SK-N-MC (cell line): ENCODE results near the gene DUSP22.
A peak's percentile ranks its signal among the peaks of the same experiment; 100 is the strongest.

Experiments used
- DNase-seq: peaks from one replicate; pipeline ENCODE4 v3.0.0-alpha.2; 2011; ENCODE audit warnings: low read depth, low spot score
- H3K27ac ChIP-seq: fragments of 200-600 bp; sonication (generic); 2 replicates; pipeline ENCODE4 v1.5.1; 2016; ENCODE audit warnings: mixed run types
- H3K36me3 ChIP-seq: fragments of 200-600 bp; sonication (generic); 2 replicates; pipeline ENCODE4 v1.6.1; 2017; ENCODE audit warnings: antibody characterized with exemption, low read length, mixed read lengths; ENCODE audit not compliant: insufficient read depth
- H3K4me3 ChIP-seq: fragments of 200-600 bp; sonication (generic); 2 replicates; pipeline ENCODE4 v1.5.1; 2016
- H3K9ac ChIP-seq: fragments of 200-600 bp; sonication (generic); 2 replicates; pipeline ENCODE4 v1.8.0; 2017; ENCODE audit warnings: mixed run types, mixed read lengths; ENCODE audit not compliant: insufficient read length
- H3K9me3 ChIP-seq: fragments of 200-600 bp; sonication (generic); 2 replicates; pipeline ENCODE4 v1.6.1; 2017; ENCODE audit warnings: low read depth, mild to moderate bottlenecking, antibody characterized with exemption, low read length, moderate library complexity, mixed read lengths
- EZH2 ChIP-seq: fragments of 200-600 bp; sonication (generic); IDR thresholded peaks from one replicate; pipeline ENCODE4 v1.6.1; 2017; ENCODE audit warnings: antibody characterized with exemption
- FOXP2 ChIP-seq: optimal IDR thresholded peaks from 2 replicates; pipeline ENCODE3; 2011; ENCODE audit warnings: mild to moderate bottlenecking, moderate library complexity; ENCODE audit not compliant: insufficient read depth; ENCODE audit errors: extremely low read length, control extremely low read depth
- POLR2AphosphoS5 ChIP-seq: IDR thresholded peaks from 2 replicates; pipeline ENCODE4 v1.6.1; 2012; ENCODE audit warnings: mild to moderate bottlenecking, low read depth, low read length, borderline replicate concordance

DUSP22 gene

DNA sequence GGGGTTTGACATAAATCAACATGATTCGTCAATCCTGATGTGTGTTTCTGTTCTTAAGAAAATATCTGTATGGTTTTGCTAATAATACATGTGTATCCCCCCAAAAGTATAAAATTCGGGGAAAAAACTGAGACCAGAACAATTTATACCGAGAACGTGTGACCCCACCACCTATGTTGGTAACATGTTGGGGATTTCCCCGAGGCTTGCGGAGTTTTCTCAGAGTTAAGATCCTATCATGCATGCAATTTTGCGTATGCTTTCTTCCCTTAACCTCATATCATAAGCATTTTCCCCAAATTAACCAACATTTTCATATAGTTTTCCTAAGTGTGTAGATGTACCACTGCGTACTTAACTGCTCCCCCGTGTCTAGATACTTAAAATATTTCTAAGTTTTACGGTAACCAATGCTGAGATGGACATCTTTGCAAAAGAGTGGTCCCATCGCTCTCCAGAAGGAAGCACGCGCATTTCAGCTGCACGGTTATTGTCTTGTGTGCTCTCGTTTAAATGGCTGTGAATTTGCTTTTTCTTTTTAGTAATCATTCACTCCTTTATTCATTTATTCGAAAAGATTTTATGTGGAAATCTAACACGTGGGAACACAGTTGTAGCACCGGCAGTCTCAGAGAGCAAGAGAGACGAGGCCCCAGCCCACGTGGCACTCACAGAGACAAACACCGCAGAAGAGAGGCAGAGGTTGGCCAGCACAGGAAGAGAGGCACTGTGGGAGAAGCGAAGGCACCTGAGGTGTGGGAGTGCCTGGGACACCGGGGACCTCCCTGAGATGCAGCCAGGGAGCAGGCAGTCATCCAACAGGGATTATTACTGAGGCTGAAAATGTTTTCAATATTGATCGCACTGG lies 86.0 kb downstream of the DUSP22 start:
- TF ChIP-seq POLR2AphosphoS5, result no peak
- TF ChIP-seq EZH2, result peak; percentile 56
- Histone ChIP-seq H3K9me3 (no peaks in the 10 kb centered on the region), H3K4me3 (no peak overlapping the region), H3K9ac (no peak overlapping the region), H3K27ac (no peak overlapping the region), H3K36me3 (no peaks in the 10 kb centered on the region)
- DNase-seq, result no peak

DNA sequence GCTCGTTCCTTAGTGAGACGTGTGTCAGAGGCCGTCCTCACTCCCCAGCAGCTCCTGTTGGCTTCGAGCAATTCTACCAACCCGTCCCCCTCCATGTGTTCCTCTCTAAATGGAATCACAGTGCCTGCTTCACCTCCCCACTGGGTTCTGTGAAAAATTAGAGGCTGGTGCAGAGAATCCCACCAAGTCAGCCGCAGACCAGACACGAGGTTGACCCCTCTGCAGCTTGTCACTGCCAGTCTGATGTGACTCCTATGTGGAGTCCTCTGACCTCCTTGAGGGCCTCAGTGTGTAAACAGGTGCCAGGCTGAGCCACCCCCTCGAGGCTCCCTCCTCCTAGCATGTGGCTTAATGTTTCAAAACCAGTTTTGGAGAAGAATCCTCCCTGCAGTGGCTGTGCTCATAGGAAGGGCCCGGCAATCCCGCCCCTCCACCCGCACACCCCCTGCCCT lies 86.7 kb downstream of the DUSP22 start:
- Histone ChIP-seq H3K27ac (no peak overlapping the region), H3K36me3 (no peaks in the 10 kb centered on the region), H3K9me3 (no peaks in the 10 kb centered on the region), H3K9ac (no peak overlapping the region), H3K4me3 (no peak overlapping the region)
- TF ChIP-seq POLR2AphosphoS5, result no peak
- TF ChIP-seq EZH2, result no peak
- no peak for TF ChIP-seq FOXP2
- DNase-seq, result no peak

- Histone ChIP-seq H3K36me3 (no peaks in the 10 kb centered on the region), H3K9me3 (no peaks in the 10 kb centered on the region), H3K27ac (no peak overlapping the region), H3K4me3 (no peak overlapping the region), H3K9ac (no peak overlapping the region)
- TF ChIP-seq EZH2 (no peak), FOXP2 (no peak), POLR2AphosphoS5 (no peak)
- no peak for DNase-seq
Observed at GRCh38 chr6:379410-380181, 87.3 kb downstream of the DUSP22 start.

DNA sequence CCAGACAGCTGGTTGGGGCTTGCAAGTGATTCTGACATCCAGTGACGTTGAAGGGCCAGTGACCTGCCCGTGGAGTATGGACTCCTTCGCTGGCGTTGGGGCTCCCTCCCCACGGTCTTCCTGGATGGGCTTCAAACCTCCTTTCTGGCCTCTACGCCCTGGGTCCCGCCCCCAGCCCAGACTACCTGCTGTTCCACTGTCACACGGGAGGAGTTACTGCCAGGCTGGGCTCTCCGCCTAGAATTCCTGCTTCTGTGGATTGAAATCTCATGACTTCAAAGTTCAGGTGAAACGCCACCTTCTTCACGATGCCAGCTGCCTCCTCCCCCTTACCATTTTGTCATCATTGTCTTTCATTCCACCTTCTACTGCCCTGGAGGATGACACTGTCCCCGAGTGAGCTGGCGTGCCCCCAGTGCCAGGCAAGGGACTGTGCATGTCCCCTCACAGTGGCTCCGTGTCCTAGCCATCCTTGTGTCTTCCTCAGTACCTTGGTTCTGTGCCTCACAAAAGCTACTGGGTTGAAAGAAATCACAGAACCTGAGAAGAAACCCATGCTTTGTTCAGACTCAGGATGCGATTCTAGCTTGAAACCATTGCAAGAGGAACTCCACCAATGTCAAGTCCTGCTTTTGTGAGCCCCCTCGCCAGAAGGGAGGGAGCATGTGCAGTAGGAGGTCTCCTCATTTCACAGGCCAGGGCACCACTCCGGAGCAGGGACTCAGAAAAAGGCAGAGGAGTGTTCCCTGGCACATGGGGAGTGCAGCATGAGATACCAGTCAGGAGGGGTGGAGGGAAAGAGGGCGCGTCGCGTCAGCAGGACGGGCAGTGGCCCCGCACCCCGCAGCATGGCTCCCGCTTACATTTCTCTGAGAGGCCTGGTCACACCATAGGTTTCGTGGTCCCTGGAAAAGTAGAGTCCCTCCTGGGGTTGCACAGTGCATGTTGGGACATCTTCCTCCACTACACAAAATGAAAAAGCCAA lies 88.2 kb downstream of the DUSP22 start:
- no peak for TF ChIP-seq EZH2
- no peak for TF ChIP-seq FOXP2
- no peak for TF ChIP-seq POLR2AphosphoS5
- H3K36me3 ChIP-seq, result no peaks in the 10 kb centered on the region
- no peak overlapping the region for H3K27ac ChIP-seq
- H3K9ac ChIP-seq, result no peak overlapping the region
- no peak for DNase-seq
- H3K9me3 ChIP-seq, result no peaks in the 10 kb centered on the region
- H3K4me3 ChIP-seq, result no peak overlapping the region

- Histone ChIP-seq H3K9me3 (no peaks in the 10 kb centered on the region), H3K9ac (no peak overlapping the region)
Observed at GRCh38 chr6:381742-382461, 89.6 kb downstream of the DUSP22 start.

GRCh38 chr6:382883-383810 lies 90.9 kb downstream of the DUSP22 start:
- no peaks in the 10 kb centered on the region for H3K9me3 ChIP-seq
- no peak overlapping the region for H3K27ac ChIP-seq
- DNase-seq, result no peak
- no peak overlapping the region for H3K4me3 ChIP-seq
- TF ChIP-seq FOXP2 (no peak), EZH2 (no peak), POLR2AphosphoS5 (no peak)
- H3K9ac ChIP-seq, result no peak overlapping the region
- H3K36me3 ChIP-seq, result no peaks in the 10 kb centered on the region

More at GRCh38 chr6:381742-382461, 89.6 kb downstream of the DUSP22 start:
- DNase-seq, result no peak
- Histone ChIP-seq H3K4me3 (no peak overlapping the region), H3K36me3 (no peaks in the 10 kb centered on the region), H3K27ac (no peak overlapping the region)
- no peak for TF ChIP-seq POLR2AphosphoS5
- TF ChIP-seq EZH2, result no peak
- TF ChIP-seq FOXP2, result no peak
